Uterus (tissue), 2 donors: ENCODE data around the gene PLA2G4F.

ENCODE experiments used
- POLR2A ChIP-seq, 2 donors: fragments of 450-650 bp; IDR thresholded peaks; one replicate each; pipeline ENCODE4 v1.6.1; 2016; ENCODE audit warnings: antibody characterized with exemption in 2 of 2, mild to moderate bottlenecking in 1 of 2, moderate library complexity in 1 of 2
- TF ChIP-seq, protein P1 (sequence below), 4 experiments: fragments of 200-600 bp in 2 of 4; fragments of 450-650 bp in 2 of 4; sonication (generic) in 2 of 4; IDR thresholded peaks; one replicate each; pipeline ENCODE4 v1.5.1; 2016 to 2019; ENCODE audit warnings: antibody characterized with exemption in 4 of 4, mild to moderate bottlenecking in 2 of 4, moderate library complexity in 1 of 4

DNA sequence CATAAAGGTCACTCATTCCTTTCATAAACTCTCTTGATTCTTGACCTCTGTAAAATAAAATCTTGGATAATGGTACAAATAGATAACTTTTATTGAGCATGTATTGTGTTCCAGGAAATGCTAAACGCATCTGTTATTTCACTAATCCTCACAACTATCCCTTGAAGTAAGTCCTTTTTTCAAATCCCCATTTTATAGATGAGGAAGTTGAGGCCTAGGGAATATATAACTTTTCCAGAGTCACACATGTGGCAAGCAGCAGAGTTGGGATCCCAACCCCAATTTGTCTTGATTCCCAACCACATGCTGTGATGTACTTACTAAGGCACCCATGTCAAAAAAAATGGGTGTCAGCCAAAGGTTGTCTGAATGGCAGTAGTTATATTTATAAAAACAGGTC is 45.4 kb upstream of the PLA2G4F start:
- TF ChIP-seq, protein P1, sequence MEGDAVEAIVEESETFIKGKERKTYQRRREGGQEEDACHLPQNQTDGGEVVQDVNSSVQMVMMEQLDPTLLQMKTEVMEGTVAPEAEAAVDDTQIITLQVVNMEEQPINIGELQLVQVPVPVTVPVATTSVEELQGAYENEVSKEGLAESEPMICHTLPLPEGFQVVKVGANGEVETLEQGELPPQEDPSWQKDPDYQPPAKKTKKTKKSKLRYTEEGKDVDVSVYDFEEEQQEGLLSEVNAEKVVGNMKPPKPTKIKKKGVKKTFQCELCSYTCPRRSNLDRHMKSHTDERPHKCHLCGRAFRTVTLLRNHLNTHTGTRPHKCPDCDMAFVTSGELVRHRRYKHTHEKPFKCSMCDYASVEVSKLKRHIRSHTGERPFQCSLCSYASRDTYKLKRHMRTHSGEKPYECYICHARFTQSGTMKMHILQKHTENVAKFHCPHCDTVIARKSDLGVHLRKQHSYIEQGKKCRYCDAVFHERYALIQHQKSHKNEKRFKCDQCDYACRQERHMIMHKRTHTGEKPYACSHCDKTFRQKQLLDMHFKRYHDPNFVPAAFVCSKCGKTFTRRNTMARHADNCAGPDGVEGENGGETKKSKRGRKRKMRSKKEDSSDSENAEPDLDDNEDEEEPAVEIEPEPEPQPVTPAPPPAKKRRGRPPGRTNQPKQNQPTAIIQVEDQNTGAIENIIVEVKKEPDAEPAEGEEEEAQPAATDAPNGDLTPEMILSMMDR (IDR thresholded peaks at IDR 0.05): no peak
- no peak for TF ChIP-seq POLR2A (IDR thresholded peaks at IDR 0.05)
